Glomerular visceral epithelial cell (primary cell): ENCODE data around the gene DDX56.

Experiments used
- DNase-seq: peaks from one replicate; pipeline ENCODE4 v3.0.0-alpha.2; 2016; ENCODE audit errors: extremely low spot score

Gene DDX56

GRCh38 chr7:44535348-44536064 is 38.2 kb downstream of the DDX56 start:
- DNase-seq: no peak

DNA sequence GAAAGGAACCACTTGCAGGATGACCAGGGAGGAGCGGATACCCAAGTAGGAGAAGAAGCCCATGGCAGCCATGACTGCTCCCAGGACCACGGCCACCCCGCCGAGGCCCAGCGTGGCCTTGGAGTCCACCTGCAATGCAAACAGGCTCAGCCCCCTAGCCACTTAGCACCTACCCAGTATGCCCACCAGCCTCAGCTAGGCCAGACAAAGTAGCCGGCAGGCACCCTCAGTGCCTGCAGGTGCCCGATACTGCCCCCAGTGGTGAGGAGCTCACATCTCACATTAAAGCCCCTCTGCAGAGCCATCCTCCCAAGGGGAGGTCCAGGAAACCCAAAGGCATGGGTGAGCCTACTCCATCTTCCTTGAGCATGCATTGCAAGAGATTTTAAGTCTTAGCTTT is 39.2 kb downstream of the DDX56 start:
- DNase-seq: peak; percentile 37

DNA sequence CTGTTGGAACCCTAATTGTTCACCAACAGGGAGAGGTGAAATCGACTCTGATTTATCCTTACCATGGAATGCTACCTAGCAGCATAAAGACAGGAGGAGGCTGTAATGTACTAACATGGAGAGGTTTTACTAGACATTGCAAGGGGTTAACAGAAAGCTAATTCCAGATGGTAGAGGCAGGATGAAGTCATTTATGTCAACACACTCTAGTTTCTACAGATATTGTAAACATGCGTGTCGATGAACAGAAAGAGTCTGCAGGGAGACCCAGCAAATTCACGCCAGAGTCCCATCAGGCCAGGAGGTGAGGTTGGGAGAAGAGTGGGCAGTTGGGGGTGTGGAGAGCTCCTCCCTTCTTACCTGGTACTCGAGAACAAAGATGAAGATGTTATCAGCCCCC is 39.6 kb downstream of the DDX56 start:
- no peak for DNase-seq

GRCh38 chr7:44533301-44534055 is 40.2 kb downstream of the DDX56 start:
- no peak for DNase-seq

DNA sequence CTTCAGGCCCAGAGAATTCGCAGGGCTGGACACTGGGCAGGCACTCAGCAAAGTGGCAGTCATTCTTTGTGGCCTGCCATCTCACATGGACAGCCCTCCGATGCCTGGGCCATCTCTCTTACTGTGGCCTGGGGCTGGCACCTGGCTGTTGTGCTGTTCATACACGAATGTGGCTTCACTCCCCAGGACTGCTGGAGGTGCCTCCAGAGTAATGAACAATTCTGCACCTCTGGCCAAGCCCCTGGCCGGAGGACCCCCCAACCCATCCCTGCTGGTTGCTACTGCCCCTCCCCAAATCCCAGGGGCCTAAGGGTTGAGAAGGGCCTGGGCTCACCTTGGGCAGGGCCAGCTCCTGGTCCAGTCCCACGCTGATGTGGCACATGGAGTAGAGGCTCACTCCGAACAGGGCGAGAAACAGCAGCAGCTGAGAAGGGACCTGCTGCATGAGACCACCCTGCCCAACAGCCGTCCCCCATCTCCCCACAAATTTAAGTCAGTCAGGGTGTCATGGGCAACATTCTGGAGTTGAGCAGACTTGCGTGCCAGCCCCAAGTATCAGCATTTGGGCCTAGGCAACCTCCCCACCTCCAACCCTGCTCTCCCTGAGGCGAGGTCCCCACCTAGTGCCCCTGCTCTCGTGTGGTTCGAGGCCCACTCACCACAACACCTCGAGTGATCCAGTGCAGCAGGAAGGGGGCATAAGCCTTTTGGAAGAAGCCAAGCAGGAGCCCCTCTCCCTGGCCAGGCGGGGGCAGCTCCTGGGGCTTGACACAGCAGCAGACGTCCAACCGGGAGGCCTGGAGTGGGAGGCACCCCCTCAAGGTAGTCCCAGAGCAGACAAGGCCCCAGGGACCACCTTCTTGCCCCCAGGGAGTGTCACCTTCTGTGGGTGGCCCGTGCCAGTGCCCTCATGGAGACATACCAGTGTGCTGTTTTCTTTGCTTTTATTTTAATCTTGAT is 42.0 kb downstream of the DDX56 start:
- no peak for DNase-seq

GRCh38 chr7:44530990-44531389 is 42.7 kb downstream of the DDX56 start:
- DNase-seq: peak; percentile 19

DNA sequence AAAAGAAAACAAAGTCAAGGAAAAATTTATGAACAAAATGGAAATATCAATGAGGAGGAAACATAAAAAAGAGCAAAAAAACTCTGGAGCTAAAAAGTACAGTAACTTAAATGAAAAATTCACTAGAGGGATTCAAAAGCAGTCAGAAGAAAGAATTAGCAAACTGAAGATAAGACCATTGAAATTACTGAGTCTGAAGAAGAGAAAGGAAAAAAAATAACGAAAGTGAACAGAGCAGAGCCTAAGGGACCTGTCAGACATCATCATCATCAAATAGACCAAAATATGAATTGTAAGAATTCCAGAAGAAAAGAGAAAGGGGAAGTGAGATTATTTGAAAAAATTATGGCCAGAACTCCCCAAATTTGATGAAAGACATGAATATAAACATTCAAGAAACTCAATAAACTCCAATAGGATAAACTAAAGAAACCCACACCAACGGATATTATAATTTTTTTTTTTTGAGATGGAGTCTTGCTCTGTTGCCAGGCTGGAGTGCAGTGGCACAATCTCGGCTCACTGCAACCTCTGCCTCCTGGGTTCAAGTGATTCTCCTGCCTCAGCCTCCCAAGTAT is 48.8 kb downstream of the DDX56 start:
- DNase-seq: no peak

GRCh38 chr7:44522315-44522714 is 51.4 kb downstream of the DDX56 start:
- no peak for DNase-seq

GRCh38 chr7:44521347-44522095 is 52.2 kb downstream of the DDX56 start:
- no peak for DNase-seq

DNA sequence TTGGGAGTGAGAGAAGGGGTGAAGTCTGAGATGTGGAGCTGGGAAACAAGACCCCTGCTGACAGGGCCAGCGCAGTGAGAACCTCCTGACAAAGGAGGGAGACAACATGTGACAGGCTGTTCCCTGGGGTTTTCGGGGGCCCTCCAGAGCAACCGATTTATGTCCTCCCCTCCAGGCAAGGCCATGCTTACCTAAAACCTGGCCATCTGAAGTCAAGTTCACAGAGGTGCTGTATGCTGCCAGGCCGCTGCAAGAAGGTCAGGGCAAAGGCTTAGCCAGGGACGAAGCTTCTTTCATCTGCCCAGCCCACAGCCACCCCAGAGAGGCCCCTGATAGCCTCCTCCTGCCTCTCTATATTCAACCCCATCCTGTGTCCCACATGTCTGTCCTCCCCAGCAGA is 53.1 kb downstream of the DDX56 start:
- no peak for DNase-seq

- no peak for DNase-seq
Measured at GRCh38 chr7:44519546-44519945, 54.2 kb downstream of the DDX56 start.

- no peak for DNase-seq
Measured at GRCh38 chr7:44518761-44519160, 54.9 kb downstream of the DDX56 start.

DNA sequence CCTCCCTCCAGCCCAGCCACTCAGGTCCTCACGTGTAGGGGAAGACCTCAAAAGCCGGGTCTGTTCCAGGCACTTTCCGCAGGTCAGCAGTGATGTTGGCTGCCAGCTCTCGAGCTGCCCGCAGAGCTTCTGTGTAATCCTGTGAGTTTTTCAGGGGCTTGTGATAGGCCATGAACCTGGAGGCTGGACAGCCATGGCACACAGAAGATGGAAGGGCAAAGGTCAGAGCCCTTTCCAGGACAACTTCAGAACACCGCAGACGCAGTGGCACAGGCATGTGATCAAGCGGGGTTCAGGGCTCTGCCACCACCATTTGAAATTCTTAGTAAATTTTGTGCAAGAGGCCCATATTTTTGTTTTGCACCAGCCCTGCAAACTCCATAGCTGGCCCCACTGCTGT is 56.5 kb downstream of the DDX56 start:
- DNase-seq: no peak
